Natural killer cell treated with Interleukin-12 subunit alpha and Interleukin-12 subunit beta and Interleukin-15 and Interleukin-18, amount 100 ng/mL, for 72 hours (primary cell): ENCODE results near the gene NOL9. TPM values are rescaled to one million over a fixed set of nuclear protein-coding genes. Genes with fewer than 3 reads are reported as not detected.
A peak's percentile ranks its signal among the peaks of the same experiment; 100 is the strongest.

Experiments
- ATAC-seq, 2 donors: fragments of 150-1000 bp; cut with Tn5 transposase in 1 of 2; sonication (Bioruptor Pico), chemical (Tn5 transposase) in 1 of 2; 2 replicates each; pipeline ENCODE4 v1.10.0; 2021
- DNase-seq: peaks from one replicate; pipeline ENCODE4 v3.0.0; 2022; ENCODE audit warnings: low spot score
- H3K27ac Mint-ChIP-seq, 2 donors: 1 replicate in 1 of 2; 2 replicates in 1 of 2; pipeline ENCODE4 v1.8.0; 2022; ENCODE audit warnings: mixed read lengths in 2 of 2, mild to moderate bottlenecking in 1 of 2, moderate library complexity in 1 of 2
- H3K27me3 Mint-ChIP-seq, 2 donors: 1 replicate in 1 of 2; 2 replicates in 1 of 2; pipeline ENCODE4 v1.8.0; 2022; ENCODE audit warnings: mixed read lengths in 2 of 2
- H3K36me3 Mint-ChIP-seq: one replicate; pipeline ENCODE4 v1.8.0; 2022; ENCODE audit warnings: mixed read lengths
- H3K4me1 Mint-ChIP-seq, 2 donors: 1 replicate in 1 of 2; 2 replicates in 1 of 2; pipeline ENCODE4 v1.8.0; 2022; ENCODE audit warnings: low read depth in 2 of 2, mixed read lengths in 2 of 2, mild to moderate bottlenecking in 1 of 2
- H3K4me3 Mint-ChIP-seq: one replicate; pipeline ENCODE4 v1.8.0; 2022; ENCODE audit warnings: mixed read lengths
- H3K9me3 Mint-ChIP-seq: 2 replicates; pipeline ENCODE4 v1.8.0; 2022; ENCODE audit warnings: mixed read lengths
- total RNA-seq, 2 donors: library from RNA; stranded (reverse); gene quantifications; one replicate each; pipeline ENCODE4 v1.2.3, GENCODE V29; 2022

The NOL9 gene
- total RNA-seq, 2 donors from 2014 or later: 41.6 to 80.5 TPM

DNA sequence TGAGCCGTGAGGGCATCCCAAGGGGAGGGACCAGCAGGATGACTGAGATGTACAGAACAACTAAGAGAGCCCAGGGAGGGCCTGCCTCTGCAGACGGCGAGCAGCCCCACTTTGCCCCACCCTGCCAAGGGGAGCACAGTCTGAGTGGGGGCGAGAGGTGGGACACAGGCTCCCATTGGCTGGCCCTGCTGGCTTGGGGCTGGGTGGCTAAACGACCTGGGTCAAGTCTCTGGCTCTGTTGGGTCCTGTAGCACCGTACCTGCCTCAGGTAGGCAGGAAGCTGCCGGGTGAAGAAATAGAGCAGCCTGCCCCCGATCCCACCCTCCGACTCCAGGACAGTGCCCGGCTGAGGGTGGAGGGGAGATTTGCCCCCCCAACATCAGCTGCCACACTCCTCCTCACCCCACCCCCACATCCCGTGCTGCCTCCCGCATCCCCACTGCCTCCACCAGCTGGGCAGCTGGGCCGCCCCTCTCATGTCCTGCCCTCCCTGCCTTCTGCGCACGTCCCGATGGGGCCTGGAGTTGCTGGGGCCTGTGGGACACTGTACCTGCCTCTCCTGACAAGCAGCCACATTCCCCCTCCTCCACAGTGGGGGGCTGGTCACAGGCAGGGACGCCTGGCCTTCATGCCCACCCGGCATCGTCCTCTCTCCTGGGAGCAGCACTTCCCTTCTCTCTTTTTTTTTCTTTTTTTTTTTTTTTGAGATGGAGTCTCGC is 50.3 kb downstream of the NOL9 start:
- no peak overlapping the region for H3K4me3 Mint-ChIP-seq
- no peaks in the 10 kb centered on the region for H3K9me3 Mint-ChIP-seq
- DNase-seq: no peak
- H3K36me3 Mint-ChIP-seq: no peaks in the 10 kb centered on the region
- H3K27ac Mint-ChIP-seq: no peak overlapping the region
- H3K27me3 Mint-ChIP-seq: peaks cover 6 to 8% of the 10 kb centered on the region in 2 donors
- no peak for ATAC-seq
- no peaks in the 10 kb centered on the region for H3K4me1 Mint-ChIP-seq

DNA sequence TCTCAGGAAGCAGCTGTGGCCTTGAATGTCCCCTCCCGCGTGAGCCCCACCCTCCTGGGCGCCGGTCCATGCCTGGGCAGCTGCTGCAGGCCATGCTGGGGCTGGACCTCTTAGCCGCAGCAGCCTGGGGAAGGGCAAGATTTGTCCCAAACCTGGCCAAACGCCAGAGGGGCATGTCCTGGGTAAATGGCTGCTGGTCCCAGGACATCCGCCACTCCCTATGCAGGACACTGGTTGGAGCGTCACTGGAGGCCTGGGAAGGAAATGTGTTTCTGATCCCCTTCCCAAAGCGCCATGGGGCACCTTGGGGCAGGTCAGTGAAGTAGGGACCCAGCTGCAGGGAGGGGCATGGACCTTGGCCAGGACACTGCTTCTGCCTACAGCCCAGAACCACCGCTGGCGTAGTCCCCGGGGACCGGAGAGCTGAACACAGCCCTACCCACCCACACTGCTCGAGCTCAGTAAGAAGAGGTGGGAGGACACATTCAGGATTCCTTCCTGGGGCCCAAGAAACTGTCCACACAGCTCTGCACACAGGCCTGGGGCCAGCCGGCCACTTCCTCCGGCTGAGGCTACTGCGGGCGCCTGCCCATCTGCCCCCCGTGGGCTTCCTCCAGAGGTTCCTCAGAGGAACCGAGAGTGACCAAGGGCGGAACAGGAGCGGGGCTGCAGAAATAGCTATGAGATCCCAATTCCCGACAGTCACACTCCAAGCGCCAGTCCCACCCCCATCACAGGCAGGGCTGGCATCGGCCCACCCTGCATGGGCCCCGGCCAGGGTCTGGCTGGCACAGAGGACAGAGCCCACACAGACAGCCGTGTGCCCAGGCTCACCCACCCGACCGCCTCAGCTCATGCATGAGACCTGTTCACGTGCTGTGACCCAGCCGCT is 52.1 kb downstream of the NOL9 start:
- Mint-ChIP-seq H3K4me3 (no peak overlapping the region), H3K27me3 (peaks cover 6 to 12% of the 10 kb centered on the region in 2 donors), H3K4me1 (no peaks in the 10 kb centered on the region), H3K36me3 (no peaks in the 10 kb centered on the region), H3K27ac (no peak overlapping the region), H3K9me3 (no peaks in the 10 kb centered on the region)
- DNase-seq: no peak
- ATAC-seq: no peak

DNA sequence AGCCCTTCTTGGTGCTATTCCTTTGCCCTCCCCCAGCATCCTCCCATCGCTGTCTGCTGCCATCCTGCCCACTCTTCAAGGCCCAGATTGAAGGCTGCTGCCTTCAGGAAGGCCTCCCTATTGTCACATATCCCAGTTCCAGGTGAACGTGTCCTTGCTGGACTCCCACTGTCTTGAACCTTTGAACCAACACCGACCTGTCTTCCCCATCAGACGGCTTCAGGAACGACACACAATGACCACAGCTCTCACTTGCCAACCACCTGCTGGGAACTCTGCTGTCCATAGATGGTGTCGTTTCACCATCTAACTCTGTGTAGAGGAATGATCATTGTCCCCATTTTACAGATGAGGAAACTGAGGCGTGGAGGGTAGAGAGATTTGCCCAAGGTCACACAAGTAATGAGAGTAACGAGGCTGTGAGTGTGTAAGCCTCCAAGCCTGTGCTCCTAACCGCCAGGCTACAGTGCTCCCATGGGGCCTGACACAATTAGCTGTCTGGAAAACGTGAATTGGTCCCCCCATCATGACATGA is 53.0 kb downstream of the NOL9 start:
- Mint-ChIP-seq H3K27me3 (peaks cover 6 to 12% of the 10 kb centered on the region in 2 donors), H3K36me3 (no peaks in the 10 kb centered on the region), H3K27ac (no peak overlapping the region), H3K4me1 (no peaks in the 10 kb centered on the region), H3K9me3 (no peaks in the 10 kb centered on the region), H3K4me3 (no peak overlapping the region)
- ATAC-seq (no peak), DNase-seq (no peak)

DNA sequence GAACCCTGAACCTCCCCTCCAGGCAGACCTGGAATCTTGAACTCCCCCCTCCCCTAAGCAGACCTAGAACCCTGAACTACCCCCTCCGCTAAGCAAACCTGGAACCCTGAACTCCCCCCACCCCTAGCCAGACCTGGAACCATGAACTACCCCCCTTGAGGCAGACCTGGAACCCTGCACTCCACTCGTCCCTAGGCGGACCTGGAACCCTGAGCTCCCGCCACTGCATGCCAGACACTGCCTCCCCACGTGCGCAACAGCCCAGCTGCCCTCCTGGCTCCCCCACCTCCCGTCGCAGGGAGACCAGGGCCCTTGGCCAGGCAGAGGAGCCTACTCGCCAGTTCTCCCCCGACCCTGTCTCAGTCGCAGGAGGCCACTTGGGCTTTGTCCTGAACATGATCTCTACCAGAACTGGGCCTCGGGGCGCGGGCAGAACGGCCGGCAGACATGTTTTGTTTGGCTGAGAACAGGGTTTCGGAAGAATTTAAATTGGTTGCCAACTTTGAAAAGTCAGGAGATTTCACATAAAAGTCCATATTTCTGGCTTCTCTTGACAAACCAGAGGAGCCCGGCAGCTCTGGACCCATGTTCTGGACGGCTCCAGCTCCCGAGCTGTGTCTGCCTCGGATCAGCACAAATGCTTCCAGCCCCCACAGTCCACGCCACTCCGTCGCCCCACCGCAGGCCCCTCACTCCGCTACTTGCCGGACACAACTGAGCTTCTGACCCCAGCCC is 53.6 kb downstream of the NOL9 start:
- H3K9me3 Mint-ChIP-seq: no peaks in the 10 kb centered on the region

DNA sequence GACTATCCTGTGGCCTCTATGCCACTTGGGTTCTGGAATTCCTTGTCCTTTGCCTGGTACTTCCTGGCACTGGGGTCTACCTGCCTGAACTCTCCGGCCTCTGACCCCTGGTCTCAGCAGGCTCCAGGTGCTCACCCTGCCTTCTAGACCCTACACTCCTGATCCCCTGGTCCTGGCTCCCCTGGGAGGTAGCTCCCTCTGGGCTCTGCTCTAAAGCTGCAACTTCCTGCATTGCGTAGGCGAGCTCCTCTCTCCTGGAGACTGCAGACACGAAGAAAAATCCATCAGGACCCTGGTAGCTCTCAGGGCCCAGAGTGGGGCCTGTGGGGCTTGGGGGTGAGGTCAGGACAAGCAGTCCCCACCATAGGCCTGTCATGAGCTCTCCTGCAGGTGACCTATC is 55.0 kb downstream of the NOL9 start:
- Mint-ChIP-seq H3K4me1 (no peaks in the 10 kb centered on the region), H3K9me3 (no peaks in the 10 kb centered on the region)

More for the DNA sequence above, 53.6 kb downstream of the NOL9 start:
- Mint-ChIP-seq H3K4me3 (no peak overlapping the region), H3K4me1 (no peaks in the 10 kb centered on the region), H3K36me3 (no peaks in the 10 kb centered on the region), H3K27ac (no peak overlapping the region), H3K27me3 (peaks cover 6 to 12% of the 10 kb centered on the region in 2 donors)
- ATAC-seq (no peak), DNase-seq (no peak)

DNA sequence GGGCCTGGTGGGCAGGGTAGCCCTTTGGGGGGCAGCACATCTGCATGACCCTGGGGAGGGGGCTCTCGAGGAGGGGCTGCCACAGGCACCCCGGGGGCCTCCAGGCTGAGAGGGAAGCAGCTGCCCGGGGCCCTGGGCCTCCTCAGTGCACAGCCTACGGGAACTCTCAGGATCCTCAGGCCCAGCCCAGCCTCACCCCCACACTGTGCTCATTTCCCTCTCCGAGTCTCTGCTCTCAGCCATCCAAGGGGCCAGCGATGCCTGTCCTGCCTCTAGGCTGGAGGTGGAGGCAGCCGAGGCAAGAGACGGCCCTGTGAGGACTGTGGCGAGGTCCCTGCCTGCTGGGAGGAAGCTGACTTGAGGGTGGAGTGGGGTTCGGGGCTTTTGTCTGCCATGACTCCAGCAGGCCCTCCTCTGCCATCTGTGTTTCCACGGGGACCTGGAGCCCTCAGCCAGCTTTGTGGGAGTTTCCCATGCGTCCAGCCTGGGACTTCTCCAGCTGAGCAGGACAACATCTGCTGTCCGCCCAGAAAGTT is 55.7 kb downstream of the NOL9 start:
- H3K27me3 Mint-ChIP-seq: peaks cover 6 to 12% of the 10 kb centered on the region in 2 donors
- no peak overlapping the region for H3K27ac Mint-ChIP-seq
- no peak for ATAC-seq
- H3K4me3 Mint-ChIP-seq: no peak overlapping the region
- H3K4me1 Mint-ChIP-seq: no peaks in the 10 kb centered on the region
- DNase-seq: no peak
- H3K9me3 Mint-ChIP-seq: no peaks in the 10 kb centered on the region
- H3K36me3 Mint-ChIP-seq: no peaks in the 10 kb centered on the region

More for the DNA sequence above, 55.0 kb downstream of the NOL9 start:
- Mint-ChIP-seq H3K4me3 (no peak overlapping the region), H3K27me3 (peaks cover 6 to 12% of the 10 kb centered on the region in 2 donors), H3K36me3 (no peaks in the 10 kb centered on the region), H3K27ac (no peak overlapping the region)
- ATAC-seq (no peak), DNase-seq (no peak)

DNA sequence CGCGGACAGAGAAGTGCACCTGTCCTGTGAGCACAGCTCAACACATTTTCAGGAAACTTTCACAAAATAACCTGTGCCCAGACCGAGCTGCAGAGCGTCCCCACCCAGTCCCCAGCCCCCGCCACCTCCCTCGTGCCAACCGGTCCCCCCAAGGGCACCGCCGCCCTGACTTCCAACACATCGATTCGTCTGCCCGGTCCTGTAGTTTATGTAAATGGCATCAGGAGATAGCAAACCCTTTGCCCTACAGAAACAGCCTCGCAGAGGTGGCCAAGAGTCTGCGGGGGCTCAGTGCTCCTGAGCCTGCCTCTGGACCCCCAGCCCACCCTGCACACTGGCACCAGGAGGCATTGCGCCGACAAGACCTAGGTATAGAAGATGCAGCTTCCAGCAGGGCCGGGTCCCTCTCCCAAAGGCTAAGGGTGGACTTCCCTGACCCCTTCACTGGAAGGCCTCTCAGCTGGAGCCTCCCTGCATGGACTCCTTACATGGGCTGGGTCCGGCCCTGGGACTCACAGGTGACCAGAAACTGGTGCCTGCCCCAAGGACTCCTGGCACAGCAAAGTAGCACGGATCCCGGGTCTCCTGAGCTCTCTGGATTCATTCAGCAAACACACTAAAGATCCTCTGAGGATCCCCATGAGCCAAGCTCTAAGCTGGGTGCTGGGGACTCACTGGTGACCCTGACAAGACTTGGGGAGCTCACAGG is 56.3 kb downstream of the NOL9 start:
- H3K27ac Mint-ChIP-seq: no peak overlapping the region
- H3K9me3 Mint-ChIP-seq: no peaks in the 10 kb centered on the region
- H3K4me1 Mint-ChIP-seq: no peaks in the 10 kb centered on the region
- peaks cover 6 to 12% of the 10 kb centered on the region in 2 donors for H3K27me3 Mint-ChIP-seq
- peak overlapping the region; percentile 32 for H3K4me3 Mint-ChIP-seq
- no peaks in the 10 kb centered on the region for H3K36me3 Mint-ChIP-seq
- DNase-seq: no peak
- no peak for ATAC-seq

DNA sequence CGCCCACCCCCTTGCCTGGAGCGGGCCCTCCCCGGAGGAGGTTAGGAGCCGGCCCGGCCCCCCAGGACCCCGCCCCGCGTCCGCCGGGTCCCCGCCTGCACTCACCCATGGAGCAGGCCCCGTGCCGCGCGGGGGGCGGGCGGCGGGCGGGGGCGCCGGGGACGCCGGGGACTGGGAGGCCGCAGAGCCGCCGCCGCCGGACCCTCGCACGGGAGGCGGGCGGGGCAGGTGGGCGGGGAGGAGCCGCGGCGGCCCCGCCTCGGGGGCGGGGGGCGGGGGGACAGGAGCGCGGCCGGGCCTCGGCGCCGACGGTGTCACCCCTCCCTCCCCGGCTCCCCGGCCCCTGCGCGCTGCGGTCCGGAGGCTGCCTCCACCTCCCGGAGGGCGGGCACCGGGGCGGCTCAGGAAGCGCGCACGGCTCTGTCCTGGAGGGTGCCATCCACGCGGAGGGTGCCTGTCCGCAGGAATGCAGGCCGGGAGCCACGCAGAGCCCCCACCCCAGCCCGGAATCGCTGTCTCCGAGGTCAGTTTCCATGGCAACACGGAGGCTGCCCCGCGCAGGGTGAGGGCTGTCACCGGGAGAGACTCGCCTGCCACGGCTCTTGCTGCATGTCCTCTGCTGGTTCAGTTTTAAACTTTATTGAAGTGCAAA is 57.0 kb downstream of the NOL9 start:
- H3K27ac Mint-ChIP-seq: no peak overlapping the region
- H3K36me3 Mint-ChIP-seq: no peaks in the 10 kb centered on the region
- H3K4me3 Mint-ChIP-seq: peak overlapping the region; percentile 32
- H3K4me1 Mint-ChIP-seq: no peaks in the 10 kb centered on the region
- H3K9me3 Mint-ChIP-seq: no peaks in the 10 kb centered on the region
- ATAC-seq (peak; percentile 63 to 78), DNase-seq (no peak)
- H3K27me3 Mint-ChIP-seq: peaks cover 6 to 12% of the 10 kb centered on the region in 2 donors

DNA sequence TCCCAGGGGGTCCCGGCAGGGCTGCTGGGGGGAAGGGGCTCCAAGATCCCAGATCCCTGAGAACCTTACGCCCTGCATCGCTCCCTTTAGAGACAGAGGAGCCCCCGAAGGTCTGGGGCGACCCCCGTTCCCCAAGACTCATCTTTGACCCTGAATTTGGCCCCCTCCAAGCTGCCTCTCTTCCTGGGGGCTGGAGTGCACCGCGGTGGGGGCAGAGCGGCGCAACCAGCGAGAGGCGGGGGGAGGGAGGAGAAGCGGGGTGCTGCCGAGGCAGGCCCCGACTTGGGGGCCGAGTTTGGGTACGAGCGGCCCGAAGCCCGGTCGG is 57.5 kb downstream of the NOL9 start:
- ATAC-seq: no peak
- H3K27me3 Mint-ChIP-seq: peaks cover 8 to 12% of the 10 kb centered on the region in 2 donors
- H3K9me3 Mint-ChIP-seq: no peaks in the 10 kb centered on the region
- H3K4me1 Mint-ChIP-seq: peaks cover 0 to under 1% of the 10 kb centered on the region in 2 donors
- no peak overlapping the region for H3K27ac Mint-ChIP-seq
- DNase-seq: no peak
- peak overlapping the region; percentile 34 for H3K4me3 Mint-ChIP-seq
- H3K36me3 Mint-ChIP-seq: no peaks in the 10 kb centered on the region

DNA sequence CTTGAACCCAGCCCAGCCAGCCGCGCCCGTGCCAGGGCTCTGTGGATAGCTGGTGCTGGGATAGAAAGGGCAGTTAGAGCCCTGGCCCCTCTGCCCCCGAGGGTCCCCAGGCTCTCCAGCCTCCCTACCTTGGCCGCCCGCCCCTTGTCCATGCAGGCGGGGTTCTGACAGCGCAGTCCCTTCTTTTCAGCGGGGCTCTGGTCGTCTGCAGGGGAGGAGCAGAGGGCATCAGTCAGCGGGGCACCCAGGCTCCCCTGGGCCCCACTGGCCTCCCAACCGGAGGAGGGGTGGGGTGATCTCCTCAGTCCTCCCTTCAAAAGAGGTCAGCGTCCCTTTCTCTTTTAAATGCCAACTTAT is 58.0 kb downstream of the NOL9 start:
- Mint-ChIP-seq H3K27me3 (peaks cover 11 to 16% of the 10 kb centered on the region in 2 donors), H3K36me3 (no peaks in the 10 kb centered on the region), H3K4me1 (peaks cover 5 to 6% of the 10 kb centered on the region in 2 donors), H3K9me3 (no peaks in the 10 kb centered on the region), H3K27ac (no peak overlapping the region), H3K4me3 (peak overlapping the region; percentile 34)
- ATAC-seq: no peak
- DNase-seq: no peak

DNA sequence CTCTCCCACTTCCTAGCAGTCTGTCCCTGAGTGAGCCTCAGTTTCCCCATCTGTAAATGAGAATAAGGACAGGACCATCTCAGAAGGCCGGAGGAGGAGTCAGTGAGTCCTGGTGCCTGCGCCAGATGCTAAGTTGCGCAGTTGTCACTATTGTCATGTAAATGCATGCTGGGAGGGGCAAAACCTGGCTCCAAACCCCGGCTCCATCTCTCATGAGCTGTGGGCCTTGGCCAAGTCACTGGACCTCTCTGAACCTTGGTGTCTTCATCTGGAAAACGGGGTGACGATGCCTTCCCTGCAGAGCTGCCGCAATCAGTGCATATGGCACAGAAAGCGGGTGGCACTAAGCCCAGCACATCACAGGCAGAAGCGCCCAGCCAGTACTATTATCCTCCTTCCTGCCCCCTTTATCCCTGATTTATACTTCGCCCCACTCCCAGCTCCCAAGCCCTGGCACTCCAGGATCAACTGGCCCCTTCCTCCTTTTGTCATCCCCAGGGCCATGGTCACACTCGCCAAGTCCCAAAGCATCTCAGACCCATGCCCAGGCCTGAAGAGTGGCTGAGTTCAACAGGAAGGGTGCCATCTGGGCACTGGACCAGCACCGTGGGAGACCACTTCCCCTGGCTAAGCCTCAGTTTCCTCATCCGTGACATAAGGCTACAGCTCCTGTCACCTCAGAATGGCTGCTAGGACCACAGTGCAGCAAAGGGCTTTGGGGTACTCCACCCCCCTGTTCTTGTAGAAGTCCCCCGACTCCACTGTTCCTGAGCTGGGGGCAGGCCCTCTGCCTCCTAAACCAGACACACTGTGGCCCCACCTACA is 58.6 kb downstream of the NOL9 start:
- H3K27ac Mint-ChIP-seq: no peak overlapping the region
- H3K9me3 Mint-ChIP-seq: no peaks in the 10 kb centered on the region
- H3K4me3 Mint-ChIP-seq: no peak overlapping the region
- DNase-seq (no peak), ATAC-seq (no peak)
- peaks cover 10 to 14% of the 10 kb centered on the region in 2 donors for H3K27me3 Mint-ChIP-seq
- peaks cover 5 to 8% of the 10 kb centered on the region in 2 donors for H3K4me1 Mint-ChIP-seq
- H3K36me3 Mint-ChIP-seq: no peaks in the 10 kb centered on the region

DNA sequence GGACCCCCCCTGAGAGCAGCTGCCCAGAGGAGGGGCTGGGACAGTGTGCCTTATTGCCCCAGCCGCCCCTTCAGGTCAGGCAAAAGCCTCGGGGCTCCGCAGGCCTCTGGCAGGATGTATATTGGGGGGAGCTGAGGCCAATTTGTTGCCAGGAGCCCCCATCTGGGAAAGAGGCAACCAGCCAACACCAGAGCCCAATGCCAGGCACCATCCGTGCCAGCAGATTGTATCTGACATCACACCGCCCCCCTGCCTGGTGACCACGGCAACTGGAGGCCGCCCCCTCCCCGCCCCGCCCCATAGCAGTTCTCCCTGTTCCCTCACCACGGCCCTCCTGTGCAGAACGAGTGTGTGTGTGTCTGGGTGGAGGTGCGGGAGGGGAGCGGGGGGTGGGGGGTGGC is 59.3 kb downstream of the NOL9 start:
- no peak for DNase-seq
- H3K4me3 Mint-ChIP-seq: no peak overlapping the region

More for the DNA sequence above, 59.3 kb downstream of the NOL9 start:
- ATAC-seq: no peak
- H3K36me3 Mint-ChIP-seq: no peaks in the 10 kb centered on the region
- peaks cover 10 to 14% of the 10 kb centered on the region in 2 donors for H3K27me3 Mint-ChIP-seq
- H3K4me1 Mint-ChIP-seq: peaks cover 5 to 8% of the 10 kb centered on the region in 2 donors
- no peak overlapping the region for H3K27ac Mint-ChIP-seq
- no peaks in the 10 kb centered on the region for H3K9me3 Mint-ChIP-seq
